IMR-90 (cell line): ENCODE data around the gene MEGF8. TPM values are rescaled to one million over a fixed set of nuclear protein-coding genes. Genes with fewer than 3 reads are reported as not detected.

Experiments used
- ATAC-seq: fragments of 200-7000 bp; cut with Tn5 transposase; 2 replicates; pipeline ENCODE4 v1.9.1; 2020; ENCODE audit warnings: low read depth, mild to moderate bottlenecking, moderate library complexity
- BruUV-seq: library from RNA; stranded (reverse); fragments of 400-500 nt; replicated peaks from 2 replicates; lab custom pipeline; 2021; lab: Mats Ljungman, UMichigan
- CTCF ChIA-PET: fragments of 300-600 bp; formaldehyde crosslinking; extraction: SDS; loops from one replicate; lab custom pipeline; 2021; ENCODE audit warnings: antibody characterized with exemption; lab: Yijun Ruan, JAX
- POLR2A ChIA-PET: fragments of 300-600 bp; sonication (Branson Sonifier 250); formaldehyde crosslinking; loops from one replicate; lab custom pipeline; 2022; ENCODE audit warnings: antibody characterized with exemption; ENCODE audit not compliant: unreplicated experiment; lab: Charles Lee
- DNase-seq: peaks from one replicate; pipeline ENCODE4 v3.0.0; 2013
- H2AFZ ChIP-seq: replicated peaks from 2 replicates; pipeline ENCODE3; 2013; ENCODE audit warnings: low read length, mild to moderate bottlenecking; ENCODE audit not compliant: poor library complexity
- H2AK5ac ChIP-seq: 2 replicates; pipeline ENCODE4 v1.6.1; 2013; ENCODE audit warnings: low read depth, low read length, inconsistent platforms
- H2AK9ac ChIP-seq: replicated peaks from 2 replicates; pipeline ENCODE3; 2013; ENCODE audit warnings: mild to moderate bottlenecking, low read depth, low read length, moderate library complexity; ENCODE audit not compliant: poor library complexity
- H2BK120ac ChIP-seq: 2 replicates; pipeline ENCODE4 v1.6.1; 2013; ENCODE audit warnings: low read depth, low read length, inconsistent platforms
- H2BK15ac ChIP-seq: 3 replicates; pipeline ENCODE4 v1.6.1; 2013; ENCODE audit warnings: low read depth, low read length, inconsistent platforms
- H2BK20ac ChIP-seq: 2 replicates; pipeline ENCODE4 v1.6.1; 2013; ENCODE audit warnings: low read depth, mild to moderate bottlenecking, inconsistent platforms, low read length, moderate library complexity
- H2BK5ac ChIP-seq: 2 replicates; pipeline ENCODE4 v1.6.1; 2013; ENCODE audit warnings: mild to moderate bottlenecking, low read depth, low read length, inconsistent platforms; ENCODE audit not compliant: poor library complexity, severe bottlenecking
- H3K14ac ChIP-seq: replicated peaks from 2 replicates; pipeline ENCODE4 v1.6.1; 2013; ENCODE audit warnings: low read depth, low read length, inconsistent platforms
- H3K18ac ChIP-seq: 2 replicates; pipeline ENCODE4 v1.6.1; 2013; ENCODE audit warnings: low read depth, low read length, control low read depth
- H3K23ac ChIP-seq: 2 replicates; pipeline ENCODE4 v1.6.1; 2013; ENCODE audit warnings: low read depth, low read length, inconsistent platforms
- H3K27ac ChIP-seq: 2 replicates; pipeline ENCODE4 v1.5.1; 2013; ENCODE audit warnings: mild to moderate bottlenecking, control low read depth, low read length; ENCODE audit not compliant: insufficient read depth
- H3K27me3 ChIP-seq: 2 replicates; pipeline ENCODE4 v1.6.1; 2013; ENCODE audit warnings: low read length; ENCODE audit not compliant: control insufficient read depth, insufficient read depth
- H3K36me3 ChIP-seq: 2 replicates; pipeline ENCODE4 v1.6.1; 2013; ENCODE audit warnings: low read length, mixed read lengths; ENCODE audit not compliant: control insufficient read depth, insufficient read depth
- H3K4ac ChIP-seq: 2 replicates; pipeline ENCODE4 v1.6.1; 2013; ENCODE audit warnings: low read depth, low read length, inconsistent platforms
- H3K4me1 ChIP-seq: 2 replicates; pipeline ENCODE4 v1.6.1; 2013; ENCODE audit warnings: low read length, mixed read lengths; ENCODE audit not compliant: control insufficient read depth, insufficient read depth
- H3K4me2 ChIP-seq: 2 replicates; pipeline ENCODE4 v1.6.1; 2013; ENCODE audit warnings: low read depth, mild to moderate bottlenecking, control low read depth, low read length, moderate library complexity
- H3K4me3 ChIP-seq: 2 replicates; pipeline ENCODE4 v1.5.1; 2013; ENCODE audit warnings: low read depth, mild to moderate bottlenecking, control low read depth, low read length, moderate library complexity; ENCODE audit not compliant: insufficient read depth
- H3K56ac ChIP-seq: 2 replicates; pipeline ENCODE4 v1.6.1; 2013; ENCODE audit warnings: low read length, inconsistent platforms; ENCODE audit not compliant: insufficient read depth; ENCODE audit errors: extremely low read depth
- H3K79me1 ChIP-seq, 2 experiments: 2 replicates each; pipeline ENCODE4 v1.6.1; 2013; ENCODE audit warnings: low read length in 2 of 2, inconsistent platforms in 1 of 2, low read depth in 1 of 2
- H3K9ac ChIP-seq: 2 replicates; pipeline ENCODE4 v1.6.1; 2013; ENCODE audit warnings: low read depth, low read length, control low read depth
- H3K9me1 ChIP-seq: 2 replicates; pipeline ENCODE4 v1.6.1; 2013; ENCODE audit warnings: low read length, inconsistent platforms; ENCODE audit not compliant: insufficient read depth
- H3K9me3 ChIP-seq: 2 replicates; pipeline ENCODE4 v1.6.1; 2013; ENCODE audit warnings: low read length; ENCODE audit not compliant: control insufficient read depth, insufficient read depth
- H4K20me1 ChIP-seq: 2 replicates; pipeline ENCODE4 v1.6.1; 2013; ENCODE audit warnings: low read length, inconsistent platforms; ENCODE audit not compliant: insufficient read depth
- H4K5ac ChIP-seq: 2 replicates; pipeline ENCODE4 v1.6.1; 2013; ENCODE audit warnings: mild to moderate bottlenecking, low read depth, low read length, control low read depth
- H4K8ac ChIP-seq, 2 experiments: 2 replicates each; pipeline ENCODE4 v1.6.1; 2013; ENCODE audit warnings: low read depth in 2 of 2, low read length in 2 of 2, control low read depth in 1 of 2, inconsistent platforms in 1 of 2
- H4K91ac ChIP-seq: 2 replicates; pipeline ENCODE4 v1.6.1; 2013; ENCODE audit warnings: low read depth, low read length, inconsistent platforms; ENCODE audit not compliant: insufficient read depth
- BHLHE40 ChIP-seq: fragments of 150-350 bp; IDR thresholded peaks from 2 replicates; pipeline ENCODE4 v1.6.1; 2016; ENCODE audit warnings: mild to moderate bottlenecking, low read depth, low read length
- CHD1 ChIP-seq: IDR thresholded peaks from 2 replicates; pipeline ENCODE4 v1.6.1; 2012; ENCODE audit warnings: low read depth, low read length, improper control_type of control experiment
- CTCF ChIP-seq: conservative IDR thresholded peaks from 2 replicates; pipeline ENCODE4 v1.5.1; 2012; ENCODE audit warnings: mild to moderate bottlenecking, low read depth, low read length, improper control_type of control experiment
- ELK1 ChIP-seq: fragments of 150-350 bp; IDR thresholded peaks from 2 replicates; pipeline ENCODE4 v1.6.1; 2016; ENCODE audit warnings: low read depth, mild to moderate bottlenecking, low read length, moderate library complexity, borderline replicate concordance
- FOS ChIP-seq: fragments of 150-350 bp; IDR thresholded peaks from 2 replicates; pipeline ENCODE4 v1.6.1; 2016; ENCODE audit warnings: low read depth, low read length
- MAFK ChIP-seq: IDR thresholded peaks from 2 replicates; pipeline ENCODE4 v1.6.1; 2012; ENCODE audit warnings: low read depth, low read length, improper control_type of control experiment
- MAZ ChIP-seq: IDR thresholded peaks from 2 replicates; pipeline ENCODE4 v1.6.1; 2012; ENCODE audit warnings: low read depth, mild to moderate bottlenecking, low read length, improper control_type of control experiment, moderate library complexity, borderline replicate concordance
- MXI1 ChIP-seq: IDR thresholded peaks from 2 replicates; pipeline ENCODE4 v1.6.1; 2012; ENCODE audit warnings: low read depth, mild to moderate bottlenecking, low read length, moderate library complexity, borderline replicate concordance
- NFE2L2 ChIP-seq: fragments of 150-350 bp; IDR thresholded peaks from 2 replicates; pipeline ENCODE4 v1.6.1; 2016; ENCODE audit warnings: low read depth, mild to moderate bottlenecking, low read length
- POLR2A ChIP-seq: IDR thresholded peaks from 2 replicates; pipeline ENCODE4 v1.6.1; 2012; ENCODE audit warnings: mild to moderate bottlenecking, low read depth, low read length
- RCOR1 ChIP-seq: IDR thresholded peaks from 2 replicates; pipeline ENCODE4 v1.6.1; 2012; ENCODE audit warnings: mild to moderate bottlenecking, low read length, improper control_type of control experiment; ENCODE audit not compliant: insufficient replicate concordance
- RFX5 ChIP-seq: IDR thresholded peaks from 2 replicates; pipeline ENCODE4 v1.8.0; 2012; ENCODE audit warnings: low read depth, mild to moderate bottlenecking, low read length, moderate library complexity
- SMC3 ChIP-seq: fragments of 150-350 bp; IDR thresholded peaks from 2 replicates; pipeline ENCODE4 v1.6.1; 2016; ENCODE audit warnings: low read depth, mild to moderate bottlenecking, antibody characterized with exemption, low read length, moderate library complexity
- USF2 ChIP-seq: fragments of 150-350 bp; IDR thresholded peaks from 2 replicates; pipeline ENCODE4 v1.6.1; 2017; ENCODE audit warnings: mild to moderate bottlenecking, antibody characterized with exemption, low read length, low read depth
- WGBS, 2 experiments: methylation state at CpG; one replicate each; pipeline versions ENCODE4 v1.1.5 to v1.1.7; 2013; ENCODE audit warnings: missing lambda C conversion rate in 2 of 2; ENCODE audit not compliant: insufficient read length in 1 of 2; ENCODE audit errors: extremely low coverage in 2 of 2; 5-methylcytosine and 5-hydroxymethylcytosine counted together
- dilution Hi-C: fragments of 300-500 bp; cut with HindIII; formaldehyde crosslinking; loops from one replicate; pipeline ENCODE4 v1.14.3; 2018; ENCODE audit warnings: low sequenced_read_pairs; ENCODE audit not compliant: unreplicated experiment
- in situ Hi-C: fragments of 300-500 bp; cut with MboI; formaldehyde crosslinking; loops from 3 replicates; pipeline ENCODE4 v1.14.3; 2019; ENCODE audit warnings: low sequenced_read_pairs, inconsistent platforms, mixed read lengths
- intact Hi-C: fragments of 100-400 bp; cut with micrococcal nuclease; formaldehyde crosslinking; loops from 2 replicates; pipeline ENCODE4 v1.10.0; 2022
- polyA plus RNA-seq, 3 experiments: library from polyadenylated mRNA; depleted of rRNA; stranded (reverse); fragments of >200 nt; gene quantifications; 2 replicates each; pipeline ENCODE4 v1.2.3, GENCODE V29; 2012; ENCODE audit warnings: low replicate concordance in 1 of 3
- total RNA-seq: library from RNA; depleted of rRNA; stranded (reverse); fragments of >200 nt; gene quantifications from 2 replicates; pipeline ENCODE4 v1.2.3, GENCODE V29; 2012

Gene MEGF8
- total and polyA plus RNA-seq, 2 of the 4 experiments (the other 2 are of a cell fraction) = 2.3 to 12.5 TPM

- BruUV-seq = TSS peak; percentile 50
- H3K9me3 ChIP-seq = peaks cover 2% of the 10 kb centered on the region; the same call in 1 of the 2 replicates
- H3K27ac ChIP-seq = no peak overlapping the region
- no peak overlapping the region for H2AK9ac ChIP-seq
- H3K79me1 ChIP-seq = no peaks in the 10 kb centered on the region
- ChIA-PET POLR2A (no interaction called here), CTCF (no interaction called here)
- in situ Hi-C loops = no loop called here
- H2BK120ac ChIP-seq = no peak overlapping the region
- no peak overlapping the region for H3K14ac ChIP-seq
- no peak overlapping the region for H4K8ac ChIP-seq
- H2AFZ ChIP-seq = no peak overlapping the region
- no peaks in the 10 kb centered on the region; the same call in 1 of the 2 replicates for H3K4me1 ChIP-seq
- no peak overlapping the region for H3K4ac ChIP-seq
- TF ChIP-seq CTCF (no peak), MAZ (no peak), MAFK (no peak), RCOR1 (no peak), MXI1 (no peak), CHD1 (no peak), POLR2A (no peak), BHLHE40 (no peak), SMC3 (no peak), FOS (no peak), NFE2L2 (no peak), RFX5 (no peak), USF2 (no peak), ELK1 (no peak)
- intact Hi-C loops = no loop called here
- peaks cover 27% of the 10 kb centered on the region for H3K36me3 ChIP-seq
- WGBS, 2 experiments = 96% methylated on average over 14 of the region's 14 CpGs; no CpG with 5 or more reads in 1 of the 2 experiments
- no peak overlapping the region for H3K9ac ChIP-seq
- H2BK15ac ChIP-seq = no peak overlapping the region
- H4K91ac ChIP-seq = no peak overlapping the region
- no peak overlapping the region for H3K4me3 ChIP-seq
- no peak overlapping the region for H3K4me2 ChIP-seq
- no peak overlapping the region for H2AK5ac ChIP-seq
- ATAC-seq (no peak), DNase-seq (no peak)
- dilution Hi-C loops = no loop called here
- H3K56ac ChIP-seq = no peak overlapping the region
- peaks cover 3% of the 10 kb centered on the region; the same call in 1 of the 2 replicates for H3K9me1 ChIP-seq
- H4K5ac ChIP-seq = no peak overlapping the region
- H3K27me3 ChIP-seq = no peaks in the 10 kb centered on the region
- no peak overlapping the region for H3K23ac ChIP-seq
- H2BK5ac ChIP-seq = no peak overlapping the region
- H4K20me1 ChIP-seq = no peaks in the 10 kb centered on the region
- H2BK20ac ChIP-seq = no peak overlapping the region
- H3K18ac ChIP-seq = no peak overlapping the region
These were observed 36.9 kb downstream of the MEGF8 start for GRCh38 chr19:42362342-42362741.
